Measurements from ENCODE around the gene ZNF496.

ZNF496 gene

GRCh38 chr1:247287460-247287859 lies 44.2 kb downstream of the ZNF496 start:
- no peak overlapping the region for H3K4me3 ChIP-seq (ENCODE audit: low read depth, low read length)
- no peak for DNase-seq (ENCODE audit: low read depth)
- TF ChIP-seq CTCF (conservative IDR thresholded peaks at IDR 0.05; ENCODE audit: low read depth, low read length): peak; percentile 13

- H3K4me3 ChIP-seq (ENCODE audit: low read depth, low read length): no peak overlapping the region
- no peak for TF ChIP-seq CTCF (conservative IDR thresholded peaks at IDR 0.05; ENCODE audit: low read depth, low read length)
- DNase-seq (ENCODE audit: low read depth): no peak
Observed at GRCh38 chr1:247286134-247286670, 45.5 kb downstream of the ZNF496 start.

- peak; percentile 22 for DNase-seq (ENCODE audit: low read depth)
- H3K4me3 ChIP-seq (ENCODE audit: low read depth, low read length): no peak overlapping the region
- no peak for TF ChIP-seq CTCF (conservative IDR thresholded peaks at IDR 0.05; ENCODE audit: low read depth, low read length)
Observed at GRCh38 chr1:247281001-247281574, 50.6 kb downstream of the ZNF496 start.

- no peak overlapping the region for H3K4me3 ChIP-seq (ENCODE audit: low read depth, low read length)
- TF ChIP-seq CTCF (conservative IDR thresholded peaks at IDR 0.05; ENCODE audit: low read depth, low read length): no peak
- no peak for DNase-seq (ENCODE audit: low read depth)
Observed at GRCh38 chr1:247277191-247277590, 54.5 kb downstream of the ZNF496 start.

- DNase-seq (ENCODE audit: low read depth): no peak
- TF ChIP-seq CTCF (conservative IDR thresholded peaks at IDR 0.05; ENCODE audit: low read depth, low read length): no peak
- no peak overlapping the region for H3K4me3 ChIP-seq (ENCODE audit: low read depth, low read length)
Observed at GRCh38 chr1:247274605-247275256, 56.9 kb downstream of the ZNF496 start.

- TF ChIP-seq CTCF (conservative IDR thresholded peaks at IDR 0.05; ENCODE audit: low read depth, low read length): no peak
- H3K4me3 ChIP-seq (ENCODE audit: low read depth, low read length): no peak overlapping the region
- peak; percentile 20 for DNase-seq (ENCODE audit: low read depth)
Observed at GRCh38 chr1:247273013-247273412, 58.7 kb downstream of the ZNF496 start.

- no peak for TF ChIP-seq CTCF (conservative IDR thresholded peaks at IDR 0.05; ENCODE audit: low read depth, low read length)
- H3K4me3 ChIP-seq (ENCODE audit: low read depth, low read length): no peak overlapping the region
- DNase-seq (ENCODE audit: low read depth): no peak
Observed at GRCh38 chr1:247270003-247270402, 61.7 kb downstream of the ZNF496 start.
